Brain pericyte (primary cell): ENCODE measurements around the gene WDR64.
"Not testable (repeated sequence)": the region's sequence is repeated elsewhere in the genome, so short reads cannot be mapped to it uniquely, and the experiment has no call there.

Source experiments
- DNase-seq: peaks from one replicate; pipeline ENCODE4 v3.0.0-alpha.2; 2012; ENCODE audit warnings: low read depth, low spot score

The WDR64 gene

DNA sequence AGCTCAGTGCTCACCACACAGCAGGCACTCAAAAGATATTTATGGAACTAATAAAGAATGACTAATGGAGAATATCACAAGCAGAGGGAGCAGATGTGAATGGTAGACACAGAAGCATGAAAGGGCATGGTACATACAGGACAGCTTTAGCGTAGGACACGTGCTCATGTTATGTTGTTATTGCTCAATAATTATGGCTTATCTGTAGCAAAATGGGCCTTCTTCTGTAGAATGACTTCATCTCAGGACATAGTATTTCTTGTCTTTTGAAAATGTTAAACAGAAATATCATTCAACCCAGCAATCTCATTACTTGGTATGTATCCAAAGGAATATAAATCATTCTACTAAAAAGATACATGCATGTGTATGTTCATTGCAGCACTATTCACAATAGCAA is 137.0 kb downstream of the WDR64 start:
- DNase-seq = no peak

DNA sequence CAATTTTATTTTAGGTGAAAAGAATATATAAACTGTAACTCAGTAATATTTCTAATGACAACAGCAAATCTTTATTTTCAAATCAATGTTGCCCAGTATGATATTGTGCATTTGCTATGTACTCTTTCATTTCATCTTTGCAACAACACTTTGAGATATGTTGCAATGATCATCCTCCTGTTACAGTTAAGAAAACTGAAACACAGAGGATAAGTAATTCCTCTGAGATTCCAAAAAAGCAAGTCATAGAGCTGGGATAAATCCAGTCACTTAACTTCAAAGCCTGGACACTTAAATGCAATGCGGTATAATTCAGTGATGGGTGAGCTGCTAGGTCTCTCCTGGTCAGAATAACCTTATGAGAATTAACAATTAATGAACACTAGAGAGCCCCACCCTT is 147.3 kb downstream of the WDR64 start:
- no peak for DNase-seq

DNA sequence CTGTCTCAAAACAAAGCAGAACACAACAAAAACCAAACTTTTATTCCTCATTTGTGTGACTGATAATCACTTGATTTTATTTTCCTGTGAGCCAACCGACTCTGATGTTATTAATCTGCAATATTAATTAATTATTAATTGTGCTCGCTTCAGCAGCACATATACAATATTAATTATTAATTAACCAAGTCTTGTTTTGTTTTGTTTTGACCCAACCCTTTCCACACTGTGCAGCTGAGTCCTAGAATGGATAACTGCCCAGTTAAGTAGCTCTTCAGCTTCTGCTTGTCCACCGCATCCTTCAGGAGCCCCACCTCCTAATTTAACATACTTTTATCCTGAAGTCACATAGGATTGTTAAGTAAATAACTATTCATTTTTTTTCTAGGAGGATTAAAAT is 148.6 kb downstream of the WDR64 start:
- no peak for DNase-seq

DNA sequence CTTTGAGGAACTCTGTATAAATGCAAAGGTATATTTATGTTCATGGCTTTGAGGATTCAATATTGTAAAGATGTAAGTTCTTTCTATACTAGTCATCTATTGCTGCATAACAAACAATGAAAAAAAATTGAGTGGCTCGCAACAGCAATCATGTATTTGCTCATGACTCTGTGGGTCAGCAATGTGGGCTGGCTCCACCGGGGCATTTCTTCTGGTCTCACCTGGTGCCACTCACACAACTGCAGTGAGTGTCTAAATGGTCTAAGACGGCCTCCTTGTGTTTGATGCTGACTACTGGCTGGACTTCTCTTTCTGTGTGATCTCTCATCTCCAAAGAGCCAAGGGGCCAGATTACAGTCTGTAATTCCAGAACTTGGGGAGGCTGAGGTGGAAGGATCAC is 150.8 kb downstream of the WDR64 start:
- DNase-seq = no peak

DNA sequence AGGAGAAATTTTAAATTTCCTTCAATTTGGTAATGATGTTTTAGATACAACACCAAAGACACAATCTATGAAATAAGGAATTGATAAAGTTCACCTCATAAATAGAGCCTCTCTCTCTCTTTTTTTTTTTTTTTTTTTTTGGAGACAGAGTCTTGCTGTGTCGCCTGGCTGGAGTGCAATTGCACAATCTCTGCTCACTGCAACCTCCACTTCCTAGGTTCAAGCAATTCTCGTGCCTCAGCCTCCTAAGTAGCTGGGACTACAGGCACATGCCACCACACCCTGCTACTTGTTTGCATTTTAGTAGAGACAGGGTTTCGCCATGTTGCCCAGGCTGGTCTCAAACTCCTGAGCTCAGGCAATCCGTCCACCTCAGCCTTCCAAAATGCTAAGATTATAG is 152.6 kb downstream of the WDR64 start:
- not testable (repeated sequence) for DNase-seq

DNA sequence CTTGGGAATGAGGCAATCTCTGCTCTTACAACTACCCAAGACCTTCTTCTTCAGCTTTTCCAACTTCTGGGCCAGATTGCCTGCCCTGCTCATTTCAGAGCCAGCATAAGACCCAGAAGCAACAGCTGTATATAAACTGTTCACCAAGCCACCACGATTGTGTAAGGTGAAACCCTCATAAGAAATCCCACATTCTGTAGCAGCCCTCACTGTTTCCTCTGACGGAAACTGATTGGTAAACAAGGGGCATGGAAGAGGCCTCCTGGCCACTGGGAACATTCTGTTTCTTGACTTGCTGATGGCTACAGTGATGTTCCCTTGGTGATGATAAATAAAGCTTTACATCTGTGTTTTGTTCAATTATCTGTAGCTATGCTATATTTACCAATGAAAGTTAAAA is 156.2 kb downstream of the WDR64 start:
- DNase-seq = no peak

DNA sequence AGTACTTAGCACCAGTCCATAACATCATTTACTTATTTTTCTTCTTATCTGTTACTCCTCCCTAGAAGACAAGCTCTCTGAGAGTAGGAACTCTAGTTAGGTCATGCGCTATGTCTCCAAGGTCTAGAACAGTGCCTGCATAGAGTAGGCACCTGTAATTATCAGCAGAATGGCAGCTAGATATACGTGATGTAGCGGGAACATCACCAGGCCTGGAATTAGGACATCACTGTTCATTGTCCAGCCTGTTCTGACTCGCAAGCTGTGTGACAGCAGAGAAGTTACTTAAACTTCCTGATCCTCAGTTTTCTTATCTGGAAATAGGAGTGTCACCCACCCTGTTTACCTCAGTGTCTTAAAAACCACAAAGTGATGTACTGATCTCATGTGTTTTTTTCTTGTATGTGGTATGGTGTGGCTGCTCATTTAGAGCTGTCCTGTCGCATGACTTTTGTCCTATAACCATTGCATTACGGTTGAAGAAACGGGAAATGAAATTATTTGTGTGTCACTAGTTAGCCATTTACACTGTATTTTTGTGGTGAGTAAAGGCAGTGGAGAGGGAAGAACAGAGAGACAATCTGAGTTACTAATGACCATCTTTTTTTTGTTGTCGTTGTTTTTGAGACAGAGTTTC is 158.8 kb downstream of the WDR64 start:
- DNase-seq = no peak

DNA sequence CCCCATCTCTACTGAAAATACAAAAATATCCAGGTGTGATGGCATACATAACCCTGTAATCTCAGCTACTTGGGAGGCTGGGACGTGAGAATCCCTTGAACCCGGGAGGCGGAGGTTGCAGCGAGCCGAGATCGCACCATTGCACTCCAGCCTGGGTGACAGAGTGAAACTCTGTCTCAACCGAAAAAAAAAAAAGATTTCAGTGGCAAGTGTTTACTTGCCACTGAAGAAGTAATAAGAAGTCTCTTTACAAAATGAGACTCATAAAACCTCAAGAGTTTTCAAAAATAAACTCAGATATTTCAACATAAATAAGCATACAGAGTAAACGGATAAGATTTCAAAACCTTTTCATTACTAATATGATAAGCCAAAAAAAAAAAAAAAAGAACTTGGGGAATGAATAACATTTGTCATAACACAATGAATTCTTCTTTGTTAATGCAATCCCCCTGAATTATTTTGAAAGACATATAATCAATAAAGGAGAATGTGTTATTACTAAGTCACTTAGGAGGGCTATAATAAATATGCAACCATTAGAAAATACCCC is 161.8 kb downstream of the WDR64 start:
- DNase-seq = no peak

DNA sequence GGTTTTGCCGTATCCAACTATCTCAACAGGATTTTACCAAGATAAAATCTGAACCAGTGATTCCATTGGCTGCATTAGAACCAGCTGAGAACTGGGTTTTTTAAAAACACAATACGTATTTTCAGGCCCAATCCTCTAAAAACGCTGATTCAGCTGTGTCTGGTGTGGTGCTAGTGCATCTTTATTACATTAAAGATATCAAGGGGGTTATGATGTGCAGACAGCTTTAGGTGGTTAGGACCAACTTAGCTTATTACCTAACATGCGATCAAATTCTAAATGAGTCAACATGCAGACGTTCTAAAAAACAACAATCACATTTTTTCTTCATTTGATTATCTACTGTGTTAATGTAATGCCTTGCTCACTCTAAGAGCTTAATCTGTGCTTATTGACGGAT is 163.9 kb downstream of the WDR64 start:
- DNase-seq = no peak

DNA sequence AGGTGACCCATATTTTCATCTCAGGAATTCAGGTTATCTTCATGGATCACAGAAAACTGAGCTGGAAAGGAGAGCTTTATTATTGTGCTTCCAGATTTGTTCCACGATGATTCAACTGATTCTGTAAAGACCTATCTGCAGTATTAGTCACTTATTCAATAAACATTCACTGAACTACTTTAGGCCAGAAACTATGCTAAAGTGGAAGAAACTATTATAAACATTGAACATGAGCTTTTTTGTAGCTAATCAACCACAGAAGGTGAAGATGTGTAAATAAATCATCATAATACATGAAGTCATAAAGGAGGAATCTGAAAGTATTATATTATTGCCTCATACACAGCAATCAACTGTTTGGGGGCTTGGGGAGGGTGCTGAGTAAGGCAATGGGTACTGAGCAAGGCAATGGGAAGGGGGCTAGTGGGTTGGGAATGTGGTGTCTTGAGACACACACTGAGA is 165.3 kb downstream of the WDR64 start:
- no peak for DNase-seq

DNA sequence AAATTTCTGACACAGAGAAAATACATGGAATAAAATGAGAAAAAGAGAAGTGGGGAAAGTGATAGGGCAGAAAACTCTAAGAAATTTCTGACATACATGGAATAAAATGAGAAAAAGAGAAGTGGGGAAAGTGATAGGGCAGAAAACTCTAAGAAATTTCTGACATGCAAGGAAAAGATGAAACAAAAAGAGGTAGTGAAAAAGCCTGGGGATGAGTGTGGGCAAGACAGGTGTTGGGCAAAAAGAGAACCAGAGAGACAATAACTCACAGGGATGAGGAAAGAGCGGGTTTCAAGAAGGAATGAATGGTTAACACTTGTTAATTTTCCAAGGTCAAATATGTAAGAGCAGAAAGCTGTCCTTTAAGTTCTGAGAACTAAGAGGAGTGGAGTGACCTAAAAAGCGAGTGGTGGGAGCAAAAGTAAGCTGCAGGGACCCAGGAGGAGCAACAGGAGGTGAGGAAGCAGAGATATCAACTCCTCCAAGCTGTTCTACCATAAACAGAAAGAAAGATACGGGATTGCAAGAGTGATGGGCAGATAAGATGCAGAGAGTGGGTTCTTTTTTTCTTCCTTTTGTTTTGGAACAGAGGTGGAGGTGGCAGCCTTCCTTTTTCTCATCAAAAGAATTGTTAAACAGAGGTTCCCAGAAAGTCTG is 166.0 kb downstream of the WDR64 start:
- no peak for DNase-seq

DNA sequence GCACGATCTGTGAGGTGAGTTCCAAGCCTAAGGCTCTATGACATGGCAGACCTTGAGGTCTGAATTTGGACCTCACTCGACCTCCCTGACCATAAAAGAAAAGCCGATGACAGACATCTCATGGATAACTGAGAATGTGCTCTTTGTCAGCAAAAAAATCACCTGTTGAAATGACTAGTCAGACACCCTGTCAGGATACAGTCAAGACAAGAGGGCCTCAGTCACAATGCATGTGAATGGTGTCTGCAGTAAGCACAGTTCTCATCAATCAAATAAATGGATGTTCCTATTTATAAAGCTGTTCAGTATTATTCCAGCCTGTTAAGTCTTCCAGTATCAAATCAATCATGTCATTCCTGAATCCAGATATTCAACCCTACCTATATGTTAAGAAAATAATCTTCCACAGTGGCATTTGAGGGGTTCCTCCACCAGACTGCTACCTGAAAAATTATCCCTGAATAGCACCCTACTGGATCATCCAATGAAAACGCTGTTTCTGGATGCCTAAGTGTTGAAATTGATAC is 167.3 kb downstream of the WDR64 start:
- no peak for DNase-seq

DNA sequence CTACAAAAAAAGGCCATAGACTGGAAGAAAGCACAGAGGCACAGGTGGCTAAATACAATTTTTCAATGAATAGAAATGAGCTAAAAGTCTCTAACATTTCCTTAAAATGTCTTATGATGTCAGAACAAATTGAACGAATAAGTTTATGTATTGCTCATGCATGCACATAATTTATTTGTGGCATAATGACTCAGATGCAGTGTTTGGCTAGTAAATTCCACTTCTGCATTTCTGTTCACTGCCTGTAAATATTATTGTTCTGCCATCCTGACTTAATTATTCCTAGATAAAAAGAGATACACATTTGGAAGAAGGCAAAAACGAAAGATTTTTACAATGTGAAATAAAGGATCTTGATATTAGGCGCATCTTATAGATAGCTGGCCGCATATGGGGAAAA is 169.3 kb downstream of the WDR64 start:
- no peak for DNase-seq

DNA sequence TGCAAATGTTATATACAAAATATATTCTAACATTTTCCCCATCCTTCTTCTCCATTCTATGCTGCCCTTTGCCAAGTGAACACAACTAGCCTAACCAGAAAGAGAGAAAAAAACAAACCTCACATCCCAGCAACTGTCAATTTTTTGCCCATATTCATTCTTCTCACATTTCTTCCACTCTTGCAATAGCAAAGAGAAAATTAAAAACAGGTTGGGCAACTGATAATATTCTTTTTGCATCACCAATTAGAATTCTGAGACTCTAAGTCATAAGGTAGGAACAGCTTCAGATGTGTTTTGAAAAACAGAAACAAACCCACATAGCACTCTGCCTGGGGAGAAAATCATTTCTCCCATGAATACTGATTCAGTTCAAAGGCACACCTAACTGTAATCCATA is 170.8 kb downstream of the WDR64 start:
- no peak for DNase-seq

DNA sequence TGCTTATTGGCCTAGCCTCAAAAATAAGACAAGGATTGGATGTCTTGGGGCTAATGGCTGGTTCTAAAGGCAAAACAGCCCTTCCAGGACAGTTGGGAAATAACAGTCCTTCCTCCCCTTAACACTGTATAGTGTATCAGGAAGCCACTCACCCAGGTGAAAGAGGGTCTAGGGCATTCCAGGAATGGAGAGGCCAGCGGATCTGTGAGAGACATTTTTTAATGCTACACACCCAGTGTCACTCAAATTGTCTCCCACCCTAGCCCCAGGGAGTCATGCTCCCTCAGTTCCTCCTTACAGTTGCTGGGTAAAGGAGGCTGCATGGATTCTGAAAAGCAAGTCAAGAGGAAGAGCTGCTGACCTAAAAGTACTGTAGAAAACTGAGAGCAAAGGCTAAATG is 171.8 kb downstream of the WDR64 start:
- DNase-seq = no peak

DNA sequence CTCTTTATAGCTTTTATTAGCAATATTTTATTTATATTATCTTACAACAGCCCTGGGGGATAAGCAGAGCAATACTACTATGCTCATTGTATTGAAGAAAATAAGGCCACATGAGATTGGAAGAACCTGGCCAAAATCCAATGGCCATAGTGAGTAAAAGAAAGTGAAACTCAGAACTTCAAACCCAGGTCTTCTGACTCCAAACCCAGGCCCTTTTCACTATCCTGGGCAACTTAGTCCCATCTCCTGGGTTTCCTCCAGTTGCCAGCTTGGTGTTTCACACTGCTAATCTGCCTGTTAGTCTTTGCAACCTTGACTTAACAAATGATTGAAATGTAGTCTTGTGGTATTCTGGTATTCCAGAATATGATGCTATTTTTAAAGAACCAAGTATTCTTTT is 173.5 kb downstream of the WDR64 start:
- no peak for DNase-seq

DNA sequence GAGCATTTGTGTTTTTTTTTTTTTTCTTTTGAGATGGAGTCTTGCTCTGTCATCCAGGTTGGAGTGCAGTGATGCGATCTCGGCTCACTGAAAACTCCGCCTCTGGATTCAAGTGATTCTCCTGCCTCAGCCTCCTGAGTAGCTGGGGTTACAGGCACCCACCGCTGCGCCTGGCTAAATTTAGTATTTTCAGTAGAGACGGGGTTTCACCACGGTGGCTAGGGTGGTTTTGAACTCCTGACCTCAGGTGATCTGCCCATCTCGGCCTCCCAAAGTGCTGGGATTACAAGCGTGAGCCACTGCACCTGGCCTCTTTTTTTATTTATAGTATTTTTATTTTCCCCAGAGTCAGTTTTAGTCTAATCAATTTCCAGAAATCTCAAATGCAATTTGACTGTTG is 174.5 kb downstream of the WDR64 start:
- DNase-seq = not testable (repeated sequence)

DNA sequence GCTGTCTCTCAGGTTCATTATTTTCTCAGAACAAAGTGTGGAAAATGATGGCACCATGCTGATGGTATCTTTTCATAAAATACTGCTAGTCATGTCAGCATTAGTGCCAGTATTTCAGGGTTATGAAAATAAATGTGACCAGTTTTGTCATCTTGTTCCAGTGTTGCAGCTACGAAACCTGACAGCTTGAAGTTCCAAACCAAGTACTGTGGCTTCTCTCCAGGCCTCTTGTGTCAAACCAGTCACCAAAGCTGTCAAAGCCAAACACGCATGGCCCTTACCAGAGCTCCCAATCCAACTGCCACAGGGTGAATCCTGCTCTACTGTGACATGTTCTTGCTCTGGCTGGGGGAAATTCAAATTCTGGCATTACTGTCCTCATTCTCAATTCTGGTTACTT is 175.2 kb downstream of the WDR64 start:
- DNase-seq = no peak

DNA sequence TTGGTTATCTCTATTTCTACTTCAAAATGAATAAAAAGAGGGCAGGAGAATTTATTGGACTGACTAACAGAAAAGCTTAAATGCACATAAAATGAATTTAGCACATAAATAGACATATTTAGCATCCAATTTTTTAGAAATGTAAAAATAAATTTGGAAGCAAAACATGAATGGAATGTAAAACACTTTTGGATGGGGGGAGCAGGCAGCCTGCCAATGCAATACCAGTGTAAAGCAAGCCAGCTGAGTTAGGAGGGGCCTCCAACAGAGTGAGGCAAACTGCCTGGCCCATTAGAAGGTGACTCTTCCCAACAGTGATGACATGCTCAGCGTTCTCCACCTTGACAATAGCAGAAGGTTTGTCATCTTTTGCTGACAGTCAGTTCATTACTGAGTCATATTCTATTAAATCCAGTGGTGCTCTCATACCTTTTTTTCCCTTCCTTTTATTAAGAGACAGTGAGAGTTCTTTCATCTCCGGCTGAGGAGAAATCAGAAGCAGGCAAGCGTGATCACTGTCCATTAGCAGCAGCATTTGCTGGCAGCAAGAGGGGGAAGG is 176.5 kb downstream of the WDR64 start:
- no peak for DNase-seq

DNA sequence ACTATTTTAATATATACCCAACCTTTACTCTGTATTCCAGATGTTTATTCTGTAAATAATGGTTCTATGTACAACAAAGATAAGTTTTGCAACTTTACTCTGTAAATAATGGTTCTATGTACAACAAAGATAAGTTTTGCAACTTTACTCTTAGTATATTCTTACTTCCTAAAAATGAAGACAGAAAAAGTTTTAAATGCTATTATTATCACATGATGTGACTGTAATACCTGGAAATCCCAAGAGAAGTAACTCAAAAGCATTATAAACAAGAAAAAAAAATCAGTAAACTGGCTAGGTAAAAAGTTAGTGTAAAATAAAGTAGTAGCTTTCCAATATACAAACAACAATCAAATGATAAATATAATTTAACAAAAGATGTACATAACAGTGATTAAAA is 177.4 kb downstream of the WDR64 start:
- no peak for DNase-seq

DNA sequence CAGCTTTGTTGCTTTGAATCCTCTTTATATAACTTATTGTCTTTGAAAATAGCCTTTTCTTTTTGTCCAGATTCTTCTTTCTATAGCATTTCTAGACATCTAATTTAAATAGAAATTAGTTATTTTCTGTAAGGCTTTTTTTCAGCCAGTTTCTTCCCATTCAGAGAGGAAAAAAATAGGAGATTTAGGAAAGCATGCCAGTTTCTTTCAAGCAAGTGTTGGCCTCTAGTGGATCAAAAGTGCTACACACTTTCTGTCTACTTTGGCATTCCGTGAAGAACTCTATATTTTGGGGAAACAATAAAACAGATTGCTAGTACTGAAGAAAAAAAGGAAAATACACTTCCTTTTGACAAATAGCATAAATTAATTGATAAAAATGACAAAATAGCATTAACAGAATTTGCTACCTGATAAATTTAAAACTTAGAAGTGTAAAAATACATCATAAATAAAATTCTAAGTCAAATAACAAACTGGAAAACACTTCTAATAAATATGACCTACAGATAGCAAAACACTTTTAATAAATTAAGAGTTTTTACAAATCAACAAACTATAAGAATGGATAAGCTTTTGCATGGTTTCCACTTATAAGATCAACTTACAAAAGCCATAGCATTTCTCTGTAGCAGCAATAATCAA is 182.8 kb downstream of the WDR64 start:
- no peak for DNase-seq

DNA sequence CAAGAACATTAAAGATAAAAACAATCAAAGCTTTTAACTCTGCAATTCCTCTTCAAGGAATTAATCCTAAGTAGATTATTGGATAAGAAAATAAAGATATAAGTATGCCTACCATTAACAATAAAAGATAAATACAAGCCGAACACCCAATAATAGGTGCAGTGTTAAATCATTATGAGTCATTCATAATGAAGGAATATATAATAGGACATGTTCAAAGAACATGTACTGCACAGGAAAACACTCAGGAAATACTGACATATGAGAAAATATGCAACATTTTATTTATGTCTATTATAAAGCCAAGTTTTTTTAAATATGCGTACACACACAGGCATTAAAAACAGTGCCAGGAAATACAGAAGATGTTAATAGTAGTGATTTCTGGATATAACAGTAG is 184.9 kb downstream of the WDR64 start:
- DNase-seq = no peak
